ENCODE measurements around the gene TTLL13. TPM values are rescaled to one million over a fixed set of nuclear protein-coding genes. Genes with fewer than 3 reads are reported as not detected.
A peak's percentile ranks its signal among the peaks of the same experiment; 100 is the strongest.
"Not testable (repeated sequence)": the region's sequence is repeated elsewhere in the genome, so short reads cannot be mapped to it uniquely, and the experiment has no call there.

TTLL13 gene
- total and polyA plus RNA-seq, 10 donors: 0.03 to 1.8 (median 0.17) TPM; not detected in 3

DNA sequence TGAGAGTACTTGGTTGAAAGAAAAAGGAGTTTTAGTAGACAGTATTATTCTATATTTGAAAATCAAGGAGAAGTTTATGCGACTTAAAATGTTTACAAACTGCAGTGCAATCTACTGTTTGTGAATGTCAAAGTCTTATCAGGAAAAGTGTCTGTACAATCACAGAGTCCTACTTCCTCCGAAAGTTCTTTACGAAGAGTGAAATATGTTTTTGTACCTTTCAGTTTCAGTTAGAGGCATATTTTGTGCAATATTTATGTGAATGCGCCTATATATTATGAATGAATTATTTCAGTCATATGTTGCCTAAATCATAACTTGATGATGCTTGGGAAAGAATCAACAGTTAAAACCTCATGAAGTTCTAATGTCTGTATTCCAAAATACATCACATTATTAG lies 47.7 kb downstream of the TTLL13 start:
- peaks cover 0 to 24% (median 16%) of the 10 kb centered on the region in 6 donors for H3K4me1 ChIP-seq
- no peak for DNase-seq
- no peaks in the 10 kb centered on the region for H3K27me3 ChIP-seq (replicated peaks in 1 of 7)
- intact Hi-C loops (cut with DNase I; ENCODE audit: low total_unique reads): no loop called here
- H3K36me3 ChIP-seq: no peaks in the 10 kb centered on the region
- TF ChIP-seq, protein P1, sequence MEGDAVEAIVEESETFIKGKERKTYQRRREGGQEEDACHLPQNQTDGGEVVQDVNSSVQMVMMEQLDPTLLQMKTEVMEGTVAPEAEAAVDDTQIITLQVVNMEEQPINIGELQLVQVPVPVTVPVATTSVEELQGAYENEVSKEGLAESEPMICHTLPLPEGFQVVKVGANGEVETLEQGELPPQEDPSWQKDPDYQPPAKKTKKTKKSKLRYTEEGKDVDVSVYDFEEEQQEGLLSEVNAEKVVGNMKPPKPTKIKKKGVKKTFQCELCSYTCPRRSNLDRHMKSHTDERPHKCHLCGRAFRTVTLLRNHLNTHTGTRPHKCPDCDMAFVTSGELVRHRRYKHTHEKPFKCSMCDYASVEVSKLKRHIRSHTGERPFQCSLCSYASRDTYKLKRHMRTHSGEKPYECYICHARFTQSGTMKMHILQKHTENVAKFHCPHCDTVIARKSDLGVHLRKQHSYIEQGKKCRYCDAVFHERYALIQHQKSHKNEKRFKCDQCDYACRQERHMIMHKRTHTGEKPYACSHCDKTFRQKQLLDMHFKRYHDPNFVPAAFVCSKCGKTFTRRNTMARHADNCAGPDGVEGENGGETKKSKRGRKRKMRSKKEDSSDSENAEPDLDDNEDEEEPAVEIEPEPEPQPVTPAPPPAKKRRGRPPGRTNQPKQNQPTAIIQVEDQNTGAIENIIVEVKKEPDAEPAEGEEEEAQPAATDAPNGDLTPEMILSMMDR (IDR thresholded peaks at IDR 0.05 in 8 of 11, conservative IDR thresholded peaks at IDR 0.05 in 3 of 11): no peak
- no peak for TF ChIP-seq POLR2A (IDR thresholded peaks at IDR 0.05)
- TF ChIP-seq POLR2AphosphoS5 (IDR thresholded peaks at IDR 0.05): no peak
- H3K9me3 ChIP-seq: no peaks in the 10 kb centered on the region
- 71 to 89% (median 74%) methylated on average over 4 of the region's 4 CpGs for WGBS, 5 donors
- H3K4me3 ChIP-seq: no peak overlapping the region
- no peak overlapping the region for H3K27ac ChIP-seq

DNA sequence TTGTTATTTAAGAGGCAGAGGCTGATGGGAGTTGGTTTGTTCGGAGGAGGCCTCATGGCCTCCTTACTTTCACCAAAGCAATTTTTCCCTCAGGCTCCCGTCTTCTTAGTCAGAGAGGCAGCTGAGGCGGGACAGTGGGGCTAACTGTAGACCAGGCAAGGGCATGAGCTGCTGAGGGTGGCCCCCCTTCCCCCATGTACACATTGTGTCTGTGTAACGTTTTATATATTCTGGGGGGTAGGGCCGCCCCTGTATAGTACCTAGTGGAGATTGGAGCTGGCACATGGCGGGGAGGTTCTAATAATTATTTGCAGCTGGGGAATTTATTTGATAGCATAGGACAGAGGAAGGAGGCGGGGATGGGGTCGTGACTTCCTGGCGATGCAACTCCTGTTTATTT lies 51.2 kb downstream of the TTLL13 start:
- Histone ChIP-seq H3K4me1 (peaks cover 0 to 18% (median 10%) of the 10 kb centered on the region in 6 donors), H3K36me3 (no peaks in the 10 kb centered on the region), H3K9me3 (no peaks in the 10 kb centered on the region), H3K27me3 (replicated peaks in 1 of 7) (no peaks in the 10 kb centered on the region), H3K4me3 (no peak overlapping the region), H3K27ac (peak overlapping the region in 1 of 8 donors; percentile 56)
- WGBS, 5 donors: 86 to 93% (median 88%) methylated on average over 9 of the region's 9 CpGs
- TF ChIP-seq POLR2A (IDR thresholded peaks at IDR 0.05): no peak
- no peak for TF ChIP-seq POLR2AphosphoS5 (IDR thresholded peaks at IDR 0.05)
- TF ChIP-seq, protein P1 (IDR thresholded peaks at IDR 0.05 in 8 of 11, conservative IDR thresholded peaks at IDR 0.05 in 3 of 11): no peak
- intact Hi-C loops (cut with DNase I; ENCODE audit: low total_unique reads): no loop called here
- DNase-seq: no peak

DNA sequence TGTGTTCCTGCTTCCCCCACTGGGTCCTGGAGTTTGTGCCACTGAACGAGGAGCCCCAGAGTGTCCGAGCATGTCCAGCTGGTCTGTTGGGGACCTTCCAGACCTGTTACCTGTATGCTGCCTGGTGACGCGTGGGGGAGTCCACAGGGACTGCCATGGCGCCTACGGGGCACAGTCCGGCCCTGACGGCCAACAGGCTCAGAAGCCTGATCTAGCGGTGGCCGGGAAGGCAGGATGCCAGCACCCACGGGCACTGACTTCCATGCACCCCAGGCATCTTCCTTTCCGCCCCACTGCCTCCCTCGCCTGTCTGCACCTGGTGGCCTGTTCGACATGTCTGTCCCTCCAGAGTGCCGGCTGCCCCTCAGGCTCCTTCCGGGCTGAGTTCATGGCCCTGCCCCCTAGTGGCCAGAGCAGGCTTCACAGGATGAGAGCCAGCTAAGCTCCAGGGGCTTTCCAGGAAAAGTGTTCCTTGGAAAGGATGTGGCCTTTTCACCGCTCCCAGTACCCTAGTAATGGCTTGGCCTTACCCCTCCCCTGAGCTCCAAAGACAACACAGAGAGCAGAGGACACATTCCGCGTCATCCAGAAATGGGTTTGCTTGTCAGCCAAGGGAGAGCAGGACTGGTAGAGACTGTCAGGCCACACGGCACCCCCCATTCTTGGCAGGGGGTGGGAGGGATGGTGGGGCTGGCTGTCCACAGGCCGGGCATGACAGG lies 51.8 kb downstream of the TTLL13 start:
- no peaks in the 10 kb centered on the region for H3K9me3 ChIP-seq
- peak overlapping the region in 6 of 8 donors; percentile 11 to 56 (median 26) for H3K27ac ChIP-seq
- TF ChIP-seq, protein P1 (IDR thresholded peaks at IDR 0.05 in 8 of 11, conservative IDR thresholded peaks at IDR 0.05 in 3 of 11): peak; percentile 48 to 92 (median 77)
- no peak for TF ChIP-seq POLR2A (IDR thresholded peaks at IDR 0.05)
- TF ChIP-seq POLR2AphosphoS5 (IDR thresholded peaks at IDR 0.05): peak in 1 of 3 donors; percentile 28
- intact Hi-C loops (cut with DNase I; ENCODE audit: low total_unique reads): no loop called here
- 61 to 74% (median 66%) methylated on average over 17 to 21 of the region's 21 CpGs for WGBS, 5 donors
- peak; percentile 90 for DNase-seq
- H3K4me1 ChIP-seq: peaks cover 0 to 25% (median 14%) of the 10 kb centered on the region in 6 donors
- H3K4me3 ChIP-seq: no peak overlapping the region
- no peaks in the 10 kb centered on the region for H3K27me3 ChIP-seq (replicated peaks in 1 of 7)
- no peaks in the 10 kb centered on the region for H3K36me3 ChIP-seq

DNA sequence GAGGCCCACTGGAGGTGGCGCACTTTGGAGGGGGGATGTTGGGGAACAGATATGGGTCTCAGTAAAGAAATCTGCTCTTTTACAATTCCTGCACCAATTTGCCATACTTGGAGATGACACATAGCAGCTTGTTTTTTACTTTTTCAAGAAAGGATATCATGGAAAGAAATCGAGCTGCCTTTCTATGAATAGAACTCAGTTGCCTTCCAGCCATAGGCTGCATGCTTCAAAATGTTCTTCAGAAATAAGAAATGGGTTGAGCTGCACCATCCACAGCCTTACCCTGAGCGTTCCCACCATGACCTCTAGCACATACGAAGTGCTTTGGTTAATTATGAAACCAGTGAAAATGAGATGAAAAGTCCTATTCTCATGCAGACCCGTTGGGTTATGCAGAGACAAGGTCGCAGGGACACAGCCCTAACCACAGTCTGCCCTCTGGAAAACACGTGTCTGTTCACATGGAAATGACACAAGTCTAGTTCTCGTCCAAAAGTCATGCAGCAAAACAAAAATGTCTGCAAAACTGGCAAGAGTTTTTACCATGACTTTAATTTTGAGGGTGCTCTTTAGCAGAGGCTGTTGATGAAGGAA lies 52.4 kb downstream of the TTLL13 start:
- Histone ChIP-seq H3K4me3 (no peak overlapping the region), H3K9me3 (no peaks in the 10 kb centered on the region), H3K27me3 (replicated peaks in 1 of 7) (no peaks in the 10 kb centered on the region), H3K4me1 (peaks cover 0 to 31% (median 20%) of the 10 kb centered on the region in 6 donors), H3K27ac (peak overlapping the region in 5 of 8 donors; percentile 11 to 56 (median 33)), H3K36me3 (no peaks in the 10 kb centered on the region)
- TF ChIP-seq POLR2AphosphoS5 (IDR thresholded peaks at IDR 0.05): no peak
- TF ChIP-seq POLR2A (IDR thresholded peaks at IDR 0.05): no peak
- TF ChIP-seq, protein P1 (IDR thresholded peaks at IDR 0.05 in 8 of 11, conservative IDR thresholded peaks at IDR 0.05 in 3 of 11): no peak
- intact Hi-C loops (cut with DNase I; ENCODE audit: low total_unique reads): no loop called here
- no peak for DNase-seq
- 63 to 87% (median 73%) methylated on average over 8 of the region's 8 CpGs for WGBS, 5 donors

DNA sequence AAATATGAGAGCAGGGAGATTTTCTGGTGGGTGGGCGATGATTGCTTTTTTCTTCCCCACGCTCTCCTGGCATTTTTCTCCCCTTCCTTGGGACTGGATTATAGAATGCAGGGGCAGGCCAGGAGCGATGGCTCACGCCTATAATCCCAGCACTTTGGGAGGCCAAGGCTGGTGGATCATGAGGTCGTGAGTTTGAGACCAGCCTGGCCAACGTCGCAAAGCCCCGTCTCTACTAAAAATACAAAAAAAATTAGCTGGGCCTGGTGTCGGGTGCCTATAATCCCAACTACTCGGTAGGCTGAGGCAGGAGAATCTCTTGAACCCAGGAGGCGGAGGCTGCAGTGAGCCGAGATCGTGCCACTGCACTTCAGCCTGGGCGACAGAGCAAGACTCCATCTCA lies 56.0 kb downstream of the TTLL13 start:
- H3K27me3 ChIP-seq (replicated peaks in 1 of 7); H3K9me3 ChIP-seq; DNase-seq; intact Hi-C loops (cut with DNase I; ENCODE audit: low total_unique reads); H3K4me3 ChIP-seq; H3K36me3 ChIP-seq; H3K27ac ChIP-seq: not testable (repeated sequence)
- WGBS, 5 donors: 90 to 97% (median 96%) methylated on average over 14 of the region's 14 CpGs
- peaks cover 0 to 42% (median 25%) of the 10 kb centered on the region in 6 donors for H3K4me1 ChIP-seq

Data from spleen (tissue), 11 donors.